ENCODE results near the gene IRGQ. TPM values are rescaled to one million over a fixed set of nuclear protein-coding genes. Genes with fewer than 3 reads are reported as not detected.
A peak's percentile ranks its signal among the peaks of the same experiment; 100 is the strongest.

Gene IRGQ
- total and polyA plus RNA-seq, 2 experiments from 2014 or later: 8.4 to 49.6 TPM

DNA sequence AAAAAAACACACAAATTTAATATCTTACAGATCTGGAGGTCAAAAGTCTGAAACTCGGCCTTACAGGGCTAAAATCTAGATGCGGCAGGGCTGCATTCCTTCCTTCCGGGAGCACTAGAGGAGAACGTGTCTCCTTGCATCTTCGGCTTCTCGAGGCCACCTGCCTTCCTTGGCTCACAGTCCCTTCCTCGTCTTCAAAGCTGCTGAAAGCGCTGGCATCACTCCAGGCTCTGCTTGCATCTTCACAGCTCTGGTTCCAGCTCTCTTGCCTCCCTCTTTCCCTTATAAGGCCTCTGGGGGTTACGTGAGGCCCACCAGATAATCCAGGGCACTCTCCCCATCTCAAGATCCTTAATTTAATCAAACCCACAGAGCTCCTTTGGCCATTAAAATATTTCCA, 31.1 kb downstream of the IRGQ start:
- 0 out of 2 replicates have a peak overlapping the region, but pooled peaks have one; percentile 65 for H3K27ac Mint-ChIP-seq
- no peak for ATAC-seq
- H3K4me2 ChIP-seq: no peak overlapping the region
- H3K79me2 ChIP-seq (replicated peaks; ENCODE audit: insufficient read depth): 0 out of 2 replicates have a peak, but pooled peaks cover 3% of the 10 kb centered on the region
- no peak overlapping the region for H3K4me3 ChIP-seq
- no peak overlapping the region for H3K27ac ChIP-seq (ENCODE audit: low read depth)
- H3K36me3 ChIP-seq (ENCODE audit: insufficient read depth): no peaks in the 10 kb centered on the region
- DNase-seq (ENCODE audit: low spot score): no peak
- no peaks in the 10 kb centered on the region; the same call in 1 of the 2 replicates for H4K20me1 ChIP-seq (replicated peaks; ENCODE audit: insufficient read depth)
- H3K4me1 Mint-ChIP-seq: peaks cover under 1% of the 10 kb centered on the region; the same call in 2 of the 3 replicates
- TF ChIP-seq POLR2AphosphoS5 (IDR thresholded peaks at IDR 0.05; ENCODE audit: low read depth) (no peak), ZNF331 (CRISPR knock-in tag; IDR thresholded peaks at IDR 0.05; ENCODE audit: low read depth) (no peak), NANOG (IDR thresholded peaks at IDR 0.05; ENCODE audit: borderline replicate concordance) (no peak), JUNB (IDR thresholded peaks at IDR 0.05; ENCODE audit: unreplicated experiment) (no peak), ZNF114 (CRISPR knock-in tag; IDR thresholded peaks at IDR 0.05) (no peak), STAT1 (IDR thresholded peaks at IDR 0.05; ENCODE audit: unreplicated experiment) (no peak), EZH2phosphoT487 (IDR thresholded peaks at IDR 0.05; ENCODE audit: unreplicated experiment) (no peak), CREB1 (CRISPR knock-in tag; IDR thresholded peaks at IDR 0.05; ENCODE audit: low read depth) (no peak), EZH2 (IDR thresholded peaks at IDR 0.05; ENCODE audit: low read depth, unreplicated experiment) (no peak)
- TF ChIP-seq, protein P1, sequence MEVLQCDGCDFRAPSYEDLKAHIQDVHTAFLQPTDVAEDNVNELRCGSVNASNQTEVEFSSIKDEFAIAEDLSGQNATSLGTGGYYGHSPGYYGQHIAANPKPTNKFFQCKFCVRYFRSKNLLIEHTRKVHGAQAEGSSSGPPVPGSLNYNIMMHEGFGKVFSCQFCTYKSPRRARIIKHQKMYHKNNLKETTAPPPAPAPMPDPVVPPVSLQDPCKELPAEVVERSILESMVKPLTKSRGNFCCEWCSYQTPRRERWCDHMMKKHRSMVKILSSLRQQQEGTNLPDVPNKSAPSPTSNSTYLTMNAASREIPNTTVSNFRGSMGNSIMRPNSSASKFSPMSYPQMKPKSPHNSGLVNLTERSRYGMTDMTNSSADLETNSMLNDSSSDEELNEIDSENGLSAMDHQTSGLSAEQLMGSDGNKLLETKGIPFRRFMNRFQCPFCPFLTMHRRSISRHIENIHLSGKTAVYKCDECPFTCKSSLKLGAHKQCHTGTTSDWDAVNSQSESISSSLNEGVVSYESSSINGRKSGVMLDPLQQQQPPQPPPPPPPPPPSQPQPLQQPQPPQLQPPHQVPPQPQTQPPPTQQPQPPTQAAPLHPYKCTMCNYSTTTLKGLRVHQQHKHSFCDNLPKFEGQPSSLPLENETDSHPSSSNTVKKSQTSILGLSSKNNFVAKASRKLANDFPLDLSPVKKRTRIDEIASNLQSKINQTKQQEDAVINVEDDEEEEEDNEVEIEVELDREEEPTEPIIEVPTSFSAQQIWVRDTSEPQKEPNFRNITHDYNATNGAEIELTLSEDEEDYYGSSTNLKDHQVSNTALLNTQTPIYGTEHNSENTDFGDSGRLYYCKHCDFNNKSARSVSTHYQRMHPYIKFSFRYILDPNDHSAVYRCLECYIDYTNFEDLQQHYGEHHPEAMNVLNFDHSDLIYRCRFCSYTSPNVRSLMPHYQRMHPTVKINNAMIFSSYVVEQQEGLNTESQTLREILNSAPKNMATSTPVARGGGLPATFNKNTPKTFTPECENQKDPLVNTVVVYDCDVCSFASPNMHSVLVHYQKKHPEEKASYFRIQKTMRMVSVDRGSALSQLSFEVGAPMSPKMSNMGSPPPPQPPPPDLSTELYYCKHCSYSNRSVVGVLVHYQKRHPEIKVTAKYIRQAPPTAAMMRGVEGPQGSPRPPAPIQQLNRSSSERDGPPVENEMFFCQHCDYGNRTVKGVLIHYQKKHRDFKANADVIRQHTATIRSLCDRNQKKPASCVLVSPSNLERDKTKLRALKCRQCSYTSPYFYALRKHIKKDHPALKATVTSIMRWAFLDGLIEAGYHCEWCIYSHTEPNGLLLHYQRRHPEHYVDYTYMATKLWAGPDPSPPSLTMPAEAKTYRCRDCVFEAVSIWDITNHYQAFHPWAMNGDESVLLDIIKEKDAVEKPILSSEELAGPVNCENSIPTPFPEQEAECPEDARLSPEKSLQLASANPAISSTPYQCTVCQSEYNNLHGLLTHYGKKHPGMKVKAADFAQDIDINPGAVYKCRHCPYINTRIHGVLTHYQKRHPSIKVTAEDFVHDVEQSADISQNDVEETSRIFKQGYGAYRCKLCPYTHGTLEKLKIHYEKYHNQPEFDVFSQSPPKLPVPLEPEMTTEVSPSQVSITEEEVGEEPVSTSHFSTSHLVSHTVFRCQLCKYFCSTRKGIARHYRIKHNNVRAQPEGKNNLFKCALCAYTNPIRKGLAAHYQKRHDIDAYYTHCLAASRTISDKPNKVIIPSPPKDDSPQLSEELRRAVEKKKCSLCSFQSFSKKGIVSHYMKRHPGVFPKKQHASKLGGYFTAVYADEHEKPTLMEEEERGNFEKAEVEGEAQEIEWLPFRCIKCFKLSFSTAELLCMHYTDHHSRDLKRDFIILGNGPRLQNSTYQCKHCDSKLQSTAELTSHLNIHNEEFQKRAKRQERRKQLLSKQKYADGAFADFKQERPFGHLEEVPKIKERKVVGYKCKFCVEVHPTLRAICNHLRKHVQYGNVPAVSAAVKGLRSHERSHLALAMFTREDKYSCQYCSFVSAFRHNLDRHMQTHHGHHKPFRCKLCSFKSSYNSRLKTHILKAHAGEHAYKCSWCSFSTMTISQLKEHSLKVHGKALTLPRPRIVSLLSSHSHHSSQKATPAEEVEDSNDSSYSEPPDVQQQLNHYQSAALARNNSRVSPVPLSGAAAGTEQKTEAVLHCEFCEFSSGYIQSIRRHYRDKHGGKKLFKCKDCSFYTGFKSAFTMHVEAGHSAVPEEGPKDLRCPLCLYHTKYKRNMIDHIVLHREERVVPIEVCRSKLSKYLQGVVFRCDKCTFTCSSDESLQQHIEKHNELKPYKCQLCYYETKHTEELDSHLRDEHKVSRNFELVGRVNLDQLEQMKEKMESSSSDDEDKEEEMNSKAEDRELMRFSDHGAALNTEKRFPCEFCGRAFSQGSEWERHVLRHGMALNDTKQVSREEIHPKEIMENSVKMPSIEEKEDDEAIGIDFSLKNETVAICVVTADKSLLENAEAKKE (CRISPR knock-in tag; IDR thresholded peaks at IDR 0.05): no peak
- TF ChIP-seq, protein P2, sequence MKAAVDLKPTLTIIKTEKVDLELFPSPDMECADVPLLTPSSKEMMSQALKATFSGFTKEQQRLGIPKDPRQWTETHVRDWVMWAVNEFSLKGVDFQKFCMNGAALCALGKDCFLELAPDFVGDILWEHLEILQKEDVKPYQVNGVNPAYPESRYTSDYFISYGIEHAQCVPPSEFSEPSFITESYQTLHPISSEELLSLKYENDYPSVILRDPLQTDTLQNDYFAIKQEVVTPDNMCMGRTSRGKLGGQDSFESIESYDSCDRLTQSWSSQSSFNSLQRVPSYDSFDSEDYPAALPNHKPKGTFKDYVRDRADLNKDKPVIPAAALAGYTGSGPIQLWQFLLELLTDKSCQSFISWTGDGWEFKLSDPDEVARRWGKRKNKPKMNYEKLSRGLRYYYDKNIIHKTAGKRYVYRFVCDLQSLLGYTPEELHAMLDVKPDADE (IDR thresholded peaks at IDR 0.05): no peak
- TF ChIP-seq, protein P3, sequence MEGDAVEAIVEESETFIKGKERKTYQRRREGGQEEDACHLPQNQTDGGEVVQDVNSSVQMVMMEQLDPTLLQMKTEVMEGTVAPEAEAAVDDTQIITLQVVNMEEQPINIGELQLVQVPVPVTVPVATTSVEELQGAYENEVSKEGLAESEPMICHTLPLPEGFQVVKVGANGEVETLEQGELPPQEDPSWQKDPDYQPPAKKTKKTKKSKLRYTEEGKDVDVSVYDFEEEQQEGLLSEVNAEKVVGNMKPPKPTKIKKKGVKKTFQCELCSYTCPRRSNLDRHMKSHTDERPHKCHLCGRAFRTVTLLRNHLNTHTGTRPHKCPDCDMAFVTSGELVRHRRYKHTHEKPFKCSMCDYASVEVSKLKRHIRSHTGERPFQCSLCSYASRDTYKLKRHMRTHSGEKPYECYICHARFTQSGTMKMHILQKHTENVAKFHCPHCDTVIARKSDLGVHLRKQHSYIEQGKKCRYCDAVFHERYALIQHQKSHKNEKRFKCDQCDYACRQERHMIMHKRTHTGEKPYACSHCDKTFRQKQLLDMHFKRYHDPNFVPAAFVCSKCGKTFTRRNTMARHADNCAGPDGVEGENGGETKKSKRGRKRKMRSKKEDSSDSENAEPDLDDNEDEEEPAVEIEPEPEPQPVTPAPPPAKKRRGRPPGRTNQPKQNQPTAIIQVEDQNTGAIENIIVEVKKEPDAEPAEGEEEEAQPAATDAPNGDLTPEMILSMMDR (conservative IDR thresholded peaks at IDR 0.05; ENCODE audit: low read depth in 2 of 2): no peak
- TF ChIP-seq, protein P4, sequence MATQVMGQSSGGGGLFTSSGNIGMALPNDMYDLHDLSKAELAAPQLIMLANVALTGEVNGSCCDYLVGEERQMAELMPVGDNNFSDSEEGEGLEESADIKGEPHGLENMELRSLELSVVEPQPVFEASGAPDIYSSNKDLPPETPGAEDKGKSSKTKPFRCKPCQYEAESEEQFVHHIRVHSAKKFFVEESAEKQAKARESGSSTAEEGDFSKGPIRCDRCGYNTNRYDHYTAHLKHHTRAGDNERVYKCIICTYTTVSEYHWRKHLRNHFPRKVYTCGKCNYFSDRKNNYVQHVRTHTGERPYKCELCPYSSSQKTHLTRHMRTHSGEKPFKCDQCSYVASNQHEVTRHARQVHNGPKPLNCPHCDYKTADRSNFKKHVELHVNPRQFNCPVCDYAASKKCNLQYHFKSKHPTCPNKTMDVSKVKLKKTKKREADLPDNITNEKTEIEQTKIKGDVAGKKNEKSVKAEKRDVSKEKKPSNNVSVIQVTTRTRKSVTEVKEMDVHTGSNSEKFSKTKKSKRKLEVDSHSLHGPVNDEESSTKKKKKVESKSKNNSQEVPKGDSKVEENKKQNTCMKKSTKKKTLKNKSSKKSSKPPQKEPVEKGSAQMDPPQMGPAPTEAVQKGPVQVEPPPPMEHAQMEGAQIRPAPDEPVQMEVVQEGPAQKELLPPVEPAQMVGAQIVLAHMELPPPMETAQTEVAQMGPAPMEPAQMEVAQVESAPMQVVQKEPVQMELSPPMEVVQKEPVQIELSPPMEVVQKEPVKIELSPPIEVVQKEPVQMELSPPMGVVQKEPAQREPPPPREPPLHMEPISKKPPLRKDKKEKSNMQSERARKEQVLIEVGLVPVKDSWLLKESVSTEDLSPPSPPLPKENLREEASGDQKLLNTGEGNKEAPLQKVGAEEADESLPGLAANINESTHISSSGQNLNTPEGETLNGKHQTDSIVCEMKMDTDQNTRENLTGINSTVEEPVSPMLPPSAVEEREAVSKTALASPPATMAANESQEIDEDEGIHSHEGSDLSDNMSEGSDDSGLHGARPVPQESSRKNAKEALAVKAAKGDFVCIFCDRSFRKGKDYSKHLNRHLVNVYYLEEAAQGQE (IDR thresholded peaks at IDR 0.05; ENCODE audit: unreplicated experiment): no peak
- H3K9me3 Mint-ChIP-seq: no peaks in the 10 kb centered on the region
- 0 out of 2 replicates have a peak, but pooled peaks cover 5% of the 10 kb centered on the region for H3F3A ChIP-seq (replicated peaks; ENCODE audit: low read depth)
- H3K4me1 ChIP-seq (ENCODE audit: insufficient read depth): no peaks in the 10 kb centered on the region
- H3K4me3 Mint-ChIP-seq: no peak overlapping the region
- H3K27me3 ChIP-seq (ENCODE audit: insufficient read depth): no peaks in the 10 kb centered on the region
- H2AFZ ChIP-seq: no peak overlapping the region
- peaks cover 23% of the 10 kb centered on the region for H3K36me3 Mint-ChIP-seq (ENCODE audit: low read depth)
- H3K27me3 Mint-ChIP-seq (ENCODE audit: insufficient read depth, low read depth, poor library complexity): peaks cover 2% of the 10 kb centered on the region
- no peaks in the 10 kb centered on the region for H3K9me2 ChIP-seq (ENCODE audit: insufficient read depth)
